Myometrial cell (primary cell): ENCODE measurements around the gene CLTRN. TPM values are rescaled to one million over a fixed set of nuclear protein-coding genes. Genes with fewer than 3 reads are reported as not detected.

ENCODE experiments used
- total RNA-seq: library from RNA; depleted of rRNA; stranded (reverse); fragments of >200 nt; gene quantifications from 2 replicates; pipeline ENCODE4 v1.2.3, GENCODE V29; 2015

Gene CLTRN
- total RNA-seq: 0.18 and 0.58 TPM in 2 replicates

DNA sequence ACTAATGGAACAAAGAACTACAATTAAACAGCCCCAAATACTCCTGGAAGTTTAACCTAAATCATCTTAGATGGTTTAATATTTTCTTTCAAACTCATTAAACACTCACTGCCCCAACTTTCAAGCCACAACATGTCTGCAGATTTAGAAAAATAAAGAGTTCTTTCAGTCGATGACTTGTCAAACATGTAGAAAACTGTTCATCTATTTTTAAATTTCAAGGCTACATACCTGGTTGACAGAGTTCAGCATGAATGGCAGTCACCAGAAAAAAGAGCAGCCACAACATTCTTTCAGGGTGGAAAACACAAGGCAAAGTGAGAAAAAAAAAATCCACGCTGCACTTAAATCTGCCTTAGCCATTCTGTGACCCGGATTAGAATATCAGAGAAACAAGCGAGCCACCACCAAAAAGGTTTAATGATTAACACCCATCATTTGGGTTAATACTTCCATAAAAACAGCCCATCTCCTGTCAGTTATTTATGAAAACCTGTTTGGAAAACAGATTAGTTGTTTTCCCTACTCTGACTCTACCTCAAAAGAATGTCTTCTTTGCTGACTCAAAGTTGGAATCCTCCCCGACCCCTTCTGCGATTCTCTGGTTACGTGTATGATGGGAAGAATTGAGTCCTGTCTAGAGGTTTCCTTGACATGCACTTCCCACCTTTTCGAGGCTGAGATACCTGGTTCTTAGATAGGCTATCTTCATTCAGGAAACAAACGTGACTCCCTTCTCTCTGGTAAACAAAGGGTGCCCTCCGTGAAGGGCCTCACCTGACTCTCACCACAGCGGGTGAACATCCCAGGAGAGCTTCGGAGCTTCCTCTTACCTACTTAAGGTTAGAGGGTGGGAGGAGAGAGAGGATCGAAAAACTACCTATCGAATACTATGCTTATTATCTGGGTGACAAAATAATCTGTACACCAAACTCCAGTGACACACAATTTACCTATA, at the start of gene CLTRN:
CLTRN (minus strand) TSS at position 319 of the 958 bp plus-strand sequence; CDS start at position 289, 30 bp downstream.

DNA sequence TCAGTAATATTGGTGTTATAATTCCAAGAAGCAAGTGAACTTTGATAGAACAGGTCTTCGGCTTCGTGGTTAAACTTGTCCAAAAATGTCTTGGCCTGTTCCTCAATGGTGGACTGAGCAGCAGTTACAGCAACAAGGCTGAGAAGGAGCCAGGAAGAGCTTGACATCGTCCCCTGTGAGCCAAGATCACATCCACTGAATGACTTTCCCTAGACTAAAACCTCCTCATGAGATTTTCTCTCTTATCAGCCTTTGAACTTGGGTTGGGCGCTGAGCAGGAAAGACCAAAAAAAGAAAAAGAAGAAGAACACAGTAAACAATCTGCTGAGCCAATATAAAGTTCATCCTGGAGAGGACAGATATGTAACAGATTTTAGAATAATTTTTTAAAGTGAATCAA, 63.9 kb downstream of the CLTRN start, which contains the start of gene ACE2:
ACE2 (minus strand) TSS at position 216 of the 400 bp plus-strand sequence; CDS start at position 167, 49 bp downstream.

Other genes with a start within 250 kb of the CLTRN start
- 13.5 and 18.3 TPM in 2 replicates for gene PIR, start 171.5 kb downstream of the CLTRN start, total RNA-seq
- gene BMX, start 164.0 kb downstream of the CLTRN start, total RNA-seq: not detected in 2 replicates
- not detected in 2 replicates for gene ACE2, start 63.8 kb downstream of the CLTRN start, total RNA-seq
- 17.5 and 17.6 TPM in 2 replicates for gene CA5B, start 73.5 kb upstream of the CLTRN start, total RNA-seq
- 2.6 and 5.3 TPM in 2 replicates for gene ZRSR2, start 125.7 kb upstream of the CLTRN start, total RNA-seq
- 28.8 and 60.6 TPM in 2 replicates for gene AP1S2, start 190.0 kb upstream of the CLTRN start, total RNA-seq